GM12878 (cell line): ENCODE measurements around the gene DMAC2. TPM values are rescaled to one million over a fixed set of nuclear protein-coding genes. Genes with fewer than 3 reads are reported as not detected.

Source experiments
- BCLAF1 ChIP-seq: fragments of 450-650 bp; IDR thresholded peaks from 2 replicates; pipeline ENCODE4 v1.6.1; 2017; ENCODE audit warnings: antibody characterized with exemption, mild to moderate bottlenecking, moderate library complexity
- E4F1 ChIP-seq: fragments of 450-650 bp; IDR thresholded peaks from 2 replicates; pipeline ENCODE4 v1.6.1; 2018; ENCODE audit warnings: borderline replicate concordance, mild to moderate bottlenecking; ENCODE audit not compliant: partially characterized antibody
- GABPA ChIP-seq: IDR thresholded peaks from 2 replicates; pipeline ENCODE4 v1.6.1; 2014; ENCODE audit warnings: antibody characterized with exemption, low read depth, mild to moderate bottlenecking, inconsistent platforms
- KDM1A ChIP-seq: fragments of 200-600 bp; sonication (generic); IDR thresholded peaks from 2 replicates; pipeline ENCODE4 v1.6.1; 2016; ENCODE audit warnings: borderline replicate concordance
- MXI1 ChIP-seq: fragments of 150-350 bp; IDR thresholded peaks from 2 replicates; pipeline ENCODE4 v1.6.1; 2011; ENCODE audit warnings: low read depth, mild to moderate bottlenecking, inconsistent platforms, low read length, improper control_type of control experiment
- NRF1 ChIP-seq: conservative IDR thresholded peaks from 2 replicates; pipeline ENCODE4 v1.6.1; 2011; ENCODE audit warnings: mild to moderate bottlenecking, low read depth, low read length, improper control_type of control experiment
- PML ChIP-seq: IDR thresholded peaks from 2 replicates; pipeline ENCODE4 v1.6.1; 2012; ENCODE audit warnings: low read length, inconsistent platforms
- RAD51 ChIP-seq: fragments of 450-650 bp; IDR thresholded peaks from 2 replicates; pipeline ENCODE4 v1.6.1; 2016; ENCODE audit warnings: moderate library complexity, mild to moderate bottlenecking, inconsistent platforms
- RFX5 ChIP-seq: IDR thresholded peaks from 2 replicates; pipeline ENCODE4 v1.6.1; 2011; ENCODE audit warnings: low read depth, low read length, improper control_type of control experiment
- RUNX3 ChIP-seq: IDR thresholded peaks from 2 replicates; pipeline ENCODE4 v1.6.1; 2012; ENCODE audit warnings: low read length, inconsistent platforms
- SPI1 ChIP-seq: IDR thresholded peaks from 2 replicates; pipeline ENCODE4 v1.6.1; 2011; ENCODE audit warnings: low read depth, mild to moderate bottlenecking, low read length, moderate library complexity, borderline replicate concordance; ENCODE audit not compliant: insufficient read depth
- TCF12 ChIP-seq: IDR thresholded peaks from 2 replicates; pipeline ENCODE4 v1.6.1; 2011; ENCODE audit warnings: low read depth, mild to moderate bottlenecking, low read length
- TCF7 ChIP-seq: IDR thresholded peaks from 2 replicates; pipeline ENCODE4 v1.6.1; 2014; ENCODE audit warnings: antibody characterized with exemption, borderline replicate concordance
- ZBTB40 ChIP-seq: fragments of 450-650 bp; IDR thresholded peaks from 2 replicates; pipeline ENCODE4 v1.6.1; 2016; ENCODE audit warnings: mild to moderate bottlenecking, moderate library complexity, borderline replicate concordance
- polyA plus RNA-seq, 11 experiments: library from polyadenylated mRNA; depleted of rRNA in 4 of 11; unstranded in 6 of 11; stranded (reverse) in 5 of 11; fragments of >200 nt; fragmentation: Nextera tagmentation in 4 of 11; fragmentation: Illumina TruSeq in 1 of 11; extraction: Ambion mirVana in 4 of 11; extraction: Trizol in 1 of 11; gene quantifications; 1 replicate in 1 of 11; 2 replicates in 10 of 11; pipeline versions ENCODE4 v1.2.1 to v1.2.3, GENCODE V29; 2011 to 2016; ENCODE audit warnings: inconsistent platforms in 2 of 11, missing spikeins in 2 of 11, low read depth in 1 of 11
- total RNA-seq, 4 experiments: library from RNA; depleted of rRNA in 3 of 4; stranded (reverse); fragments of >200 nt in 3 of 4; fragmentation: Illumina TruSeq in 1 of 4; extraction: Trizol in 1 of 4; gene quantifications; 2 replicates each; pipeline versions ENCODE4 v1.2.1 to v1.2.3, GENCODE V29; 2013 to 2021
- TF ChIP-seq, protein P1 (sequence below): IDR thresholded peaks from 2 replicates; pipeline ENCODE4 v1.6.1; 2011; ENCODE audit warnings: borderline replicate concordance, low read depth, mild to moderate bottlenecking, moderate library complexity, low read length; ENCODE audit not compliant: insufficient read depth, poor library complexity, severe bottlenecking
- TF ChIP-seq, protein P2 (sequence below): IDR thresholded peaks from 2 replicates; pipeline ENCODE4 v1.6.1; 2011; ENCODE audit warnings: borderline replicate concordance, low read depth, mild to moderate bottlenecking, moderate library complexity, mixed read lengths, low read length; ENCODE audit not compliant: insufficient read depth; ENCODE audit errors: extremely low read length

Gene DMAC2
- total and polyA plus RNA-seq, 10 of the 15 experiments (the other 5 are each of a cell fraction or from before 2014, with no cell fraction given), result 10.8 to 57.2 (median 42.7) TPM

GRCh38 chr19:41397086-41398049 lies 42.3 kb downstream of the DMAC2 start, which contains the start of the genes BCKDHA and EXOSC5 (continued):
- TF ChIP-seq ZBTB40 (peak; percentile 63), BCLAF1 (no peak), SPI1 (peak; percentile 53; the same call in 1 of the 2 replicates), TCF12 (0 out of 2 replicates have a peak, but pooled peaks have one; percentile 10), PML (no peak), RFX5 (peak; percentile 62), MXI1 (peak; percentile 100), NRF1 (peak; percentile 93), E4F1 (peak; percentile 51), TCF7 (no peak), RUNX3 (peak; percentile 60), RAD51 (peak; percentile 92), KDM1A (no peak), GABPA (no peak)
- TF ChIP-seq, protein P1, sequence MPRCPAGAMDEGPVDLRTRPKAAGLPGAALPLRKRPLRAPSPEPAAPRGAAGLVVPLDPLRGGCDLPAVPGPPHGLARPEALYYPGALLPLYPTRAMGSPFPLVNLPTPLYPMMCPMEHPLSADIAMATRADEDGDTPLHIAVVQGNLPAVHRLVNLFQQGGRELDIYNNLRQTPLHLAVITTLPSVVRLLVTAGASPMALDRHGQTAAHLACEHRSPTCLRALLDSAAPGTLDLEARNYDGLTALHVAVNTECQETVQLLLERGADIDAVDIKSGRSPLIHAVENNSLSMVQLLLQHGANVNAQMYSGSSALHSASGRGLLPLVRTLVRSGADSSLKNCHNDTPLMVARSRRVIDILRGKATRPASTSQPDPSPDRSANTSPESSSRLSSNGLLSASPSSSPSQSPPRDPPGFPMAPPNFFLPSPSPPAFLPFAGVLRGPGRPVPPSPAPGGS, result no peak
- TF ChIP-seq, protein P2, sequence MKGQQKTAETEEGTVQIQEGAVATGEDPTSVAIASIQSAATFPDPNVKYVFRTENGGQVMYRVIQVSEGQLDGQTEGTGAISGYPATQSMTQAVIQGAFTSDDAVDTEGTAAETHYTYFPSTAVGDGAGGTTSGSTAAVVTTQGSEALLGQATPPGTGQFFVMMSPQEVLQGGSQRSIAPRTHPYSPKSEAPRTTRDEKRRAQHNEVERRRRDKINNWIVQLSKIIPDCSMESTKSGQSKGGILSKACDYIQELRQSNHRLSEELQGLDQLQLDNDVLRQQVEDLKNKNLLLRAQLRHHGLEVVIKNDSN, result peak; percentile 88
